ENCODE measurements around the gene TRAPPC12. TPM values are rescaled to one million over a fixed set of nuclear protein-coding genes. Genes with fewer than 3 reads are reported as not detected.
A peak's percentile ranks its signal among the peaks of the same experiment; 100 is the strongest.

The TRAPPC12 gene
- total RNA-seq, 1 experiment from 2014 or later = 72.8 TPM

DNA sequence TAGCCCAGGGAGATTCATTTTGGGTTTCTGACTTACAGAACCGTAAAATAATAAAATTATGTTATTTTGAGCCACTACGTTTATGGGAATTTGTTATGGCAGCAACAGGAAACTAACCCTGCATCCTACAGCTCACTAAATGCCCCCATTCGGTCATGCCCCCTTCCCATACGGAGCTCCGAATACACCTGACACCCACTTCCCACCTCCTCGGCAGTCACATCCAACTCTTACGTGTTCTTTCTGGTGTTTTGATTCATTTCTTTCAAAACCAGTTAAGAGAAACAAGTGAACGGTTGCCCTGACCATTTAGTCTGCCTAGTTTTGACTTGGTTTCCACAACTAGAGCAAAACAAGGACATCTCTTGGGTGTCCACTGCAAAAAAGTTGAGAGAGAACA lies 21.6 kb upstream of the TRAPPC12 start:
- H3K36me3 Mint-ChIP-seq = peaks cover 14% of the 10 kb centered on the region
- no peaks in the 10 kb centered on the region for H3K27me3 Mint-ChIP-seq (ENCODE audit: low read depth)
- DNase-seq (ENCODE audit: low spot score) = no peak
- H3K9me3 Mint-ChIP-seq = no peaks in the 10 kb centered on the region
- ATAC-seq = no peak
- CTCF ChIA-PET = no interaction called here
- TF ChIP-seq MLX (CRISPR knock-in tag; IDR thresholded peaks at IDR 0.05) (no peak), SMAD4 (CRISPR knock-in tag; IDR thresholded peaks at IDR 0.05) (no peak), SMAD3 (CRISPR knock-in tag; IDR thresholded peaks at IDR 0.05; ENCODE audit: borderline replicate concordance) (no peak), NR1H2 (CRISPR knock-in tag; IDR thresholded peaks at IDR 0.05) (no peak), ZNF138 (CRISPR knock-in tag; conservative IDR thresholded peaks at IDR 0.05) (no peak), ZNF263 (CRISPR knock-in tag; IDR thresholded peaks at IDR 0.05; ENCODE audit: low read depth) (no peak), JUN (CRISPR knock-in tag; IDR thresholded peaks at IDR 0.05) (no peak), CREM (CRISPR knock-in tag; IDR thresholded peaks at IDR 0.05) (no peak), CTCF (IDR thresholded peaks at IDR 0.05) (no peak), CREB1 (CRISPR knock-in tag; IDR thresholded peaks at IDR 0.05) (no peak), GRHL2 (CRISPR knock-in tag; IDR thresholded peaks at IDR 0.05; ENCODE audit: insufficient replicate concordance, severe bottlenecking) (no peak), IRF2 (CRISPR knock-in tag; IDR thresholded peaks at IDR 0.05; ENCODE audit: borderline replicate concordance, low read depth) (no peak)
- TF ChIP-seq, protein P1, sequence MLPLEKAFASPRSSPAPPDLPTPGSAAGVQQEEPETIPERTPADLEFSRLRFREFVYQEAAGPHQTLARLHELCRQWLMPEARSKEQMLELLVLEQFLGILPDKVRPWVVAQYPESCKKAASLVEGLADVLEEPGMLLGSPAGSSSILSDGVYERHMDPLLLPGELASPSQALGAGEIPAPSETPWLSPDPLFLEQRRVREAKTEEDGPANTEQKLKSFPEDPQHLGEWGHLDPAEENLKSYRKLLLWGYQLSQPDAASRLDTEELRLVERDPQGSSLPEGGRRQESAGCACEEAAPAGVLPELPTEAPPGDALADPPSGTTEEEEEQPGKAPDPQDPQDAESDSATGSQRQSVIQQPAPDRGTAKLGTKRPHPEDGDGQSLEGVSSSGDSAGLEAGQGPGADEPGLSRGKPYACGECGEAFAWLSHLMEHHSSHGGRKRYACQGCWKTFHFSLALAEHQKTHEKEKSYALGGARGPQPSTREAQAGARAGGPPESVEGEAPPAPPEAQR (CRISPR knock-in tag; IDR thresholded peaks at IDR 0.05) = no peak
- TF ChIP-seq, protein P2, sequence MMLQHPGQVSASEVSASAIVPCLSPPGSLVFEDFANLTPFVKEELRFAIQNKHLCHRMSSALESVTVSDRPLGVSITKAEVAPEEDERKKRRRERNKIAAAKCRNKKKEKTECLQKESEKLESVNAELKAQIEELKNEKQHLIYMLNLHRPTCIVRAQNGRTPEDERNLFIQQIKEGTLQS (CRISPR knock-in tag; conservative IDR thresholded peaks at IDR 0.05) = no peak
- TF ChIP-seq, protein P3, sequence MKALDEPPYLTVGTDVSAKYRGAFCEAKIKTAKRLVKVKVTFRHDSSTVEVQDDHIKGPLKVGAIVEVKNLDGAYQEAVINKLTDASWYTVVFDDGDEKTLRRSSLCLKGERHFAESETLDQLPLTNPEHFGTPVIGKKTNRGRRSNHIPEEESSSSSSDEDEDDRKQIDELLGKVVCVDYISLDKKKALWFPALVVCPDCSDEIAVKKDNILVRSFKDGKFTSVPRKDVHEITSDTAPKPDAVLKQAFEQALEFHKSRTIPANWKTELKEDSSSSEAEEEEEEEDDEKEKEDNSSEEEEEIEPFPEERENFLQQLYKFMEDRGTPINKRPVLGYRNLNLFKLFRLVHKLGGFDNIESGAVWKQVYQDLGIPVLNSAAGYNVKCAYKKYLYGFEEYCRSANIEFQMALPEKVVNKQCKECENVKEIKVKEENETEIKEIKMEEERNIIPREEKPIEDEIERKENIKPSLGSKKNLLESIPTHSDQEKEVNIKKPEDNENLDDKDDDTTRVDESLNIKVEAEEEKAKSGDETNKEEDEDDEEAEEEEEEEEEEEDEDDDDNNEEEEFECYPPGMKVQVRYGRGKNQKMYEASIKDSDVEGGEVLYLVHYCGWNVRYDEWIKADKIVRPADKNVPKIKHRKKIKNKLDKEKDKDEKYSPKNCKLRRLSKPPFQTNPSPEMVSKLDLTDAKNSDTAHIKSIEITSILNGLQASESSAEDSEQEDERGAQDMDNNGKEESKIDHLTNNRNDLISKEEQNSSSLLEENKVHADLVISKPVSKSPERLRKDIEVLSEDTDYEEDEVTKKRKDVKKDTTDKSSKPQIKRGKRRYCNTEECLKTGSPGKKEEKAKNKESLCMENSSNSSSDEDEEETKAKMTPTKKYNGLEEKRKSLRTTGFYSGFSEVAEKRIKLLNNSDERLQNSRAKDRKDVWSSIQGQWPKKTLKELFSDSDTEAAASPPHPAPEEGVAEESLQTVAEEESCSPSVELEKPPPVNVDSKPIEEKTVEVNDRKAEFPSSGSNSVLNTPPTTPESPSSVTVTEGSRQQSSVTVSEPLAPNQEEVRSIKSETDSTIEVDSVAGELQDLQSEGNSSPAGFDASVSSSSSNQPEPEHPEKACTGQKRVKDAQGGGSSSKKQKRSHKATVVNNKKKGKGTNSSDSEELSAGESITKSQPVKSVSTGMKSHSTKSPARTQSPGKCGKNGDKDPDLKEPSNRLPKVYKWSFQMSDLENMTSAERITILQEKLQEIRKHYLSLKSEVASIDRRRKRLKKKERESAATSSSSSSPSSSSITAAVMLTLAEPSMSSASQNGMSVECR (CRISPR knock-in tag; IDR thresholded peaks at IDR 0.05; ENCODE audit: borderline replicate concordance) = no peak
- peak overlapping the region; percentile 4 for H3K27ac Mint-ChIP-seq
- H3K4me3 Mint-ChIP-seq = no peak overlapping the region
- POLR2A ChIA-PET = no interaction called here
- H3K4me1 Mint-ChIP-seq = peaks cover 31% of the 10 kb centered on the region

GRCh38 chr2:3361518-3362389 lies 17.7 kb upstream of the TRAPPC12 start:
- ATAC-seq = no peak
- Mint-ChIP-seq H3K4me3 (no peak overlapping the region), H3K36me3 (no peaks in the 10 kb centered on the region), H3K4me1 (peaks cover 35% of the 10 kb centered on the region), H3K27ac (no peak overlapping the region), H3K27me3 (ENCODE audit: low read depth) (no peaks in the 10 kb centered on the region), H3K9me3 (no peaks in the 10 kb centered on the region)
- ChIA-PET CTCF (interaction anchor here (0.9 kb wide), 1 partner anchor 18 kb away, joined by 3 read pairs; the partner anchor contains the start of gene TRAPPC12), POLR2A (no interaction called here)
- no peak for DNase-seq (ENCODE audit: low spot score)
- TF ChIP-seq KAT7 (CRISPR knock-in tag; IDR thresholded peaks at IDR 0.05; ENCODE audit: borderline replicate concordance) (no peak), ZNF219 (CRISPR knock-in tag; IDR thresholded peaks at IDR 0.05; ENCODE audit: borderline replicate concordance) (no peak), SP1 (CRISPR knock-in tag; conservative IDR thresholded peaks at IDR 0.05) (no peak), ZNF425 (CRISPR knock-in tag; conservative IDR thresholded peaks at IDR 0.05) (no peak), JAZF1 (CRISPR knock-in tag; IDR thresholded peaks at IDR 0.05) (no peak), RELA (CRISPR knock-in tag; IDR thresholded peaks at IDR 0.05; ENCODE audit: borderline replicate concordance) (no peak), FOXJ3 (CRISPR knock-in tag; IDR thresholded peaks at IDR 0.05; ENCODE audit: borderline replicate concordance) (no peak)
- TF ChIP-seq, protein P4, sequence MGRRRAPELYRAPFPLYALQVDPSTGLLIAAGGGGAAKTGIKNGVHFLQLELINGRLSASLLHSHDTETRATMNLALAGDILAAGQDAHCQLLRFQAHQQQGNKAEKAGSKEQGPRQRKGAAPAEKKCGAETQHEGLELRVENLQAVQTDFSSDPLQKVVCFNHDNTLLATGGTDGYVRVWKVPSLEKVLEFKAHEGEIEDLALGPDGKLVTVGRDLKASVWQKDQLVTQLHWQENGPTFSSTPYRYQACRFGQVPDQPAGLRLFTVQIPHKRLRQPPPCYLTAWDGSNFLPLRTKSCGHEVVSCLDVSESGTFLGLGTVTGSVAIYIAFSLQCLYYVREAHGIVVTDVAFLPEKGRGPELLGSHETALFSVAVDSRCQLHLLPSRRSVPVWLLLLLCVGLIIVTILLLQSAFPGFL (CRISPR knock-in tag; IDR thresholded peaks at IDR 0.05; ENCODE audit: borderline replicate concordance) = no peak
